Neuron (in vitro differentiated cells): Measurements from ENCODE around the gene COL23A1.
A peak's percentile ranks its signal among the peaks of the same experiment; 100 is the strongest.

ENCODE experiments used
- H2AFZ ChIP-seq: one replicate; pipeline ENCODE4 v1.6.1; 2013; ENCODE audit warnings: low read depth, mild to moderate bottlenecking, inconsistent platforms, low read length, moderate library complexity
- H3K27me3 ChIP-seq: one replicate; pipeline ENCODE4 v1.6.1; 2013; ENCODE audit warnings: low read length; ENCODE audit not compliant: insufficient read depth
- H3K36me3 ChIP-seq: one replicate; pipeline ENCODE4 v1.6.1; 2013; ENCODE audit warnings: low read length; ENCODE audit not compliant: insufficient read depth
- H3K4me1 ChIP-seq: one replicate; pipeline ENCODE4 v1.6.1; 2013; ENCODE audit warnings: low read length; ENCODE audit not compliant: insufficient read depth
- H3K4me3 ChIP-seq: 2 replicates; pipeline ENCODE4 v1.5.1; 2013; ENCODE audit warnings: mild to moderate bottlenecking, low read length, moderate library complexity
- H3K9me3 ChIP-seq: one replicate; pipeline ENCODE4 v1.6.1; 2013; ENCODE audit warnings: low read length

The COL23A1 gene

GRCh38 chr5:178211095-178212048 is 378.8 kb downstream of the COL23A1 start:
- H2AFZ ChIP-seq, result no peak overlapping the region
- H3K4me3 ChIP-seq, result no peak overlapping the region
- peaks cover 15% of the 10 kb centered on the region for H3K4me1 ChIP-seq
- H3K27me3 ChIP-seq, result no peaks in the 10 kb centered on the region
- peaks cover 99% of the 10 kb centered on the region for H3K36me3 ChIP-seq
- no peaks in the 10 kb centered on the region for H3K9me3 ChIP-seq

- no peaks in the 10 kb centered on the region for H3K9me3 ChIP-seq
- no peak overlapping the region for H3K4me3 ChIP-seq
- no peak overlapping the region for H2AFZ ChIP-seq
- no peaks in the 10 kb centered on the region for H3K27me3 ChIP-seq
- H3K4me1 ChIP-seq, result peaks cover 22% of the 10 kb centered on the region
- peaks cover 99% of the 10 kb centered on the region for H3K36me3 ChIP-seq
Measured at GRCh38 chr5:178210686-178211085, 379.5 kb downstream of the COL23A1 start.

- Histone ChIP-seq H3K36me3 (peaks cover 97% of the 10 kb centered on the region), H3K4me1 (peaks cover 26% of the 10 kb centered on the region), H2AFZ (no peak overlapping the region), H3K4me3 (no peak overlapping the region), H3K27me3 (no peaks in the 10 kb centered on the region), H3K9me3 (no peaks in the 10 kb centered on the region)
Measured at GRCh38 chr5:178210073-178210535, 380.1 kb downstream of the COL23A1 start.

GRCh38 chr5:178209334-178210072 is 380.7 kb downstream of the COL23A1 start:
- H3K27me3 ChIP-seq, result no peaks in the 10 kb centered on the region
- peaks cover 91% of the 10 kb centered on the region for H3K36me3 ChIP-seq
- peaks cover 26% of the 10 kb centered on the region for H3K4me1 ChIP-seq
- H2AFZ ChIP-seq, result no peak overlapping the region
- no peak overlapping the region for H3K4me3 ChIP-seq
- no peaks in the 10 kb centered on the region for H3K9me3 ChIP-seq

GRCh38 chr5:178208540-178209227 is 381.5 kb downstream of the COL23A1 start:
- no peaks in the 10 kb centered on the region for H3K9me3 ChIP-seq
- H3K4me3 ChIP-seq, result no peak overlapping the region
- peaks cover 26% of the 10 kb centered on the region for H3K4me1 ChIP-seq
- no peak overlapping the region for H2AFZ ChIP-seq
- H3K27me3 ChIP-seq, result no peaks in the 10 kb centered on the region
- H3K36me3 ChIP-seq, result peaks cover 83% of the 10 kb centered on the region

- H3K4me1 ChIP-seq, result peaks cover 26% of the 10 kb centered on the region
- H3K36me3 ChIP-seq, result peaks cover 75% of the 10 kb centered on the region
- H3K4me3 ChIP-seq, result no peak overlapping the region
- no peaks in the 10 kb centered on the region for H3K9me3 ChIP-seq
- H2AFZ ChIP-seq, result no peak overlapping the region
- no peaks in the 10 kb centered on the region for H3K27me3 ChIP-seq
Measured at GRCh38 chr5:178207917-178208280, 382.3 kb downstream of the COL23A1 start.

GRCh38 chr5:178207183-178207916 is 382.8 kb downstream of the COL23A1 start:
- Histone ChIP-seq H3K36me3 (peaks cover 69% of the 10 kb centered on the region), H2AFZ (no peak overlapping the region), H3K9me3 (no peaks in the 10 kb centered on the region), H3K27me3 (no peaks in the 10 kb centered on the region), H3K4me3 (no peak overlapping the region), H3K4me1 (peaks cover 26% of the 10 kb centered on the region)

- H3K9me3 ChIP-seq, result no peaks in the 10 kb centered on the region
- H3K4me3 ChIP-seq, result peak overlapping the region; percentile 96
- H2AFZ ChIP-seq, result no peak overlapping the region
- H3K4me1 ChIP-seq, result peaks cover 26% of the 10 kb centered on the region
- no peaks in the 10 kb centered on the region for H3K27me3 ChIP-seq
- peaks cover 60% of the 10 kb centered on the region for H3K36me3 ChIP-seq
Measured at GRCh38 chr5:178206166-178207101, 383.8 kb downstream of the COL23A1 start.

- Histone ChIP-seq H3K4me1 (peaks cover 26% of the 10 kb centered on the region), H3K36me3 (peaks cover 53% of the 10 kb centered on the region), H2AFZ (no peak overlapping the region), H3K9me3 (no peaks in the 10 kb centered on the region), H3K27me3 (no peaks in the 10 kb centered on the region), H3K4me3 (peak overlapping the region; percentile 96)
Measured at GRCh38 chr5:178205749-178206047, 384.5 kb downstream of the COL23A1 start.

GRCh38 chr5:178204935-178205748 is 385.1 kb downstream of the COL23A1 start:
- Histone ChIP-seq H2AFZ (no peak overlapping the region), H3K4me3 (peak overlapping the region; percentile 96), H3K36me3 (peaks cover 48% of the 10 kb centered on the region), H3K9me3 (no peaks in the 10 kb centered on the region), H3K27me3 (no peaks in the 10 kb centered on the region), H3K4me1 (peaks cover 26% of the 10 kb centered on the region)

- H3K9me3 ChIP-seq, result no peaks in the 10 kb centered on the region
- peak within 1 kb of the TSS; percentile 49 for H2AFZ ChIP-seq
- H3K4me1 ChIP-seq, result peaks cover 26% of the 10 kb centered on the region
- peaks cover 40% of the 10 kb centered on the region for H3K36me3 ChIP-seq
- H3K27me3 ChIP-seq, result no peaks in the 10 kb centered on the region
- H3K4me3 ChIP-seq, result peak within 1 kb of the TSS; percentile 96
Measured at GRCh38 chr5:178204182-178204934, 385.8 kb downstream of the COL23A1 start, which contains the start of gene HNRNPAB. TSS of gene HNRNPAB (plus strand) at chr5:178204533. CDS start at chr5:178204838, 305 bp downstream.
